ENCODE measurements around the gene TPPP. TPM values are rescaled to one million over a fixed set of nuclear protein-coding genes. Genes with fewer than 3 reads are reported as not detected.

TPPP gene
- total and polyA plus RNA-seq, 2 donors (not counting 1 experiment from before 2014, with no cell fraction given) = 0.06 TPM; not detected in 1

- H3K27ac ChIP-seq (ENCODE audit: low read length in 2 of 2) = no peak overlapping the region
- TF ChIP-seq EZH2 (IDR thresholded peaks at IDR 0.05; ENCODE audit: borderline replicate concordance, insufficient read depth, low read depth, low read length, poor library complexity, severe bottlenecking) = no peak
- no peak for TF ChIP-seq CTCF (IDR thresholded peaks at IDR 0.05)
- no peaks in the 10 kb centered on the region for H3K79me2 ChIP-seq (ENCODE audit: control insufficient read depth, insufficient read depth, low read length)
- POLR2A ChIA-PET = no interaction called here
- intact Hi-C loops (cut with micrococcal nuclease) = no loop called here
- peaks cover 0 to 34% of the 10 kb centered on the region in 2 experiments for H3K36me3 ChIP-seq (replicated peaks in 1 of 2; ENCODE audit: control extremely low read depth in 1 of 2, control insufficient read depth in 1 of 2, extremely low read depth in 1 of 2, insufficient read depth in 2 of 2, low read length in 1 of 2)
- CTCF ChIA-PET = interaction anchor here (0.5 kb wide), 1 partner anchor 323 kb away, joined by 3 read pairs; no protein-coding TSS in a partner anchor
- H4K20me1 ChIP-seq (ENCODE audit: control insufficient read depth, insufficient read depth, low read length, poor library complexity, severe bottlenecking) = no peaks in the 10 kb centered on the region
- H3K9ac ChIP-seq (ENCODE audit: low read length) = no peak overlapping the region
- H3K4me1 ChIP-seq (ENCODE audit: control insufficient read depth in 2 of 2, insufficient read depth in 2 of 2, low read length in 2 of 2) = peaks cover 10 to 16% of the 10 kb centered on the region in 2 donors
- DNase-seq (no peak), ATAC-seq (ENCODE audit: low read depth) (no peak)
- H3K4me3 ChIP-seq (ENCODE audit: control extremely low read depth in 1 of 5, extremely low read depth in 1 of 5, insufficient read depth in 1 of 5, low read depth in 2 of 5, low read length in 4 of 5) = no peak overlapping the region
- Mint-ChIP-seq H3K4me1 (peaks cover 17% of the 10 kb centered on the region), H3K27ac (no peak overlapping the region), H3K27me3 (no peaks in the 10 kb centered on the region), H3K9me3 (ENCODE audit: insufficient read depth) (no peaks in the 10 kb centered on the region), H3K4me3 (no peak overlapping the region)
- peaks cover 0 to 3% (median 0%) of the 10 kb centered on the region in 3 donors for H3K9me3 ChIP-seq (ENCODE audit: control extremely low read depth in 1 of 3, control insufficient read depth in 2 of 3, insufficient read depth in 1 of 3, low read length in 2 of 3)
- H3K27me3 ChIP-seq (replicated peaks in 1 of 4; ENCODE audit: control extremely low read depth in 1 of 4, control insufficient read depth in 3 of 4, insufficient read depth in 4 of 4, low read length in 3 of 4) = no peaks in the 10 kb centered on the region
- H2AFZ ChIP-seq (ENCODE audit: insufficient read depth, low read depth, low read length, poor library complexity, severe bottlenecking) = no peak overlapping the region
- H3K4me2 ChIP-seq (replicated peaks; ENCODE audit: low read depth, low read length, poor library complexity, severe bottlenecking) = no peak overlapping the region
- 94% methylated on average over 33 of the region's 35 CpGs for WGBS (ENCODE audit: insufficient coverage)
Measured at GRCh38 chr5:640461-641330, 52.5 kb downstream of the TPPP start.

- ChIA-PET CTCF (no interaction called here), POLR2A (no interaction called here)
- no peak overlapping the region for H3K4me2 ChIP-seq (replicated peaks; ENCODE audit: low read depth, low read length, poor library complexity, severe bottlenecking)
- no peaks in the 10 kb centered on the region for H3K79me2 ChIP-seq (ENCODE audit: control insufficient read depth, insufficient read depth, low read length)
- Mint-ChIP-seq H3K27ac (no peak overlapping the region), H3K27me3 (no peaks in the 10 kb centered on the region), H3K9me3 (ENCODE audit: insufficient read depth) (no peaks in the 10 kb centered on the region), H3K4me1 (peaks cover 15% of the 10 kb centered on the region), H3K4me3 (no peak overlapping the region)
- no peak overlapping the region for H3K9ac ChIP-seq (ENCODE audit: low read length)
- WGBS (ENCODE audit: insufficient coverage) = 92% methylated on average over 18 of the region's 20 CpGs
- H3K9me3 ChIP-seq (ENCODE audit: control extremely low read depth in 1 of 3, control insufficient read depth in 2 of 3, insufficient read depth in 1 of 3, low read length in 2 of 3) = peaks cover 0 to 11% (median 0%) of the 10 kb centered on the region in 3 donors
- H3K36me3 ChIP-seq (replicated peaks in 1 of 2; ENCODE audit: control extremely low read depth in 1 of 2, control insufficient read depth in 1 of 2, extremely low read depth in 1 of 2, insufficient read depth in 2 of 2, low read length in 1 of 2) = peaks cover 0 to 38% of the 10 kb centered on the region in 2 experiments
- H4K20me1 ChIP-seq (ENCODE audit: control insufficient read depth, insufficient read depth, low read length, poor library complexity, severe bottlenecking) = no peaks in the 10 kb centered on the region
- H3K27ac ChIP-seq (ENCODE audit: low read length in 2 of 2) = no peak overlapping the region
- no peaks in the 10 kb centered on the region for H3K27me3 ChIP-seq (replicated peaks in 1 of 4; ENCODE audit: control extremely low read depth in 1 of 4, control insufficient read depth in 3 of 4, insufficient read depth in 4 of 4, low read length in 3 of 4)
- intact Hi-C loops (cut with micrococcal nuclease) = no loop called here
- peaks cover 10 to 14% of the 10 kb centered on the region in 2 donors for H3K4me1 ChIP-seq (ENCODE audit: control insufficient read depth in 2 of 2, insufficient read depth in 2 of 2, low read length in 2 of 2)
- H3K4me3 ChIP-seq (ENCODE audit: control extremely low read depth in 1 of 5, extremely low read depth in 1 of 5, insufficient read depth in 1 of 5, low read depth in 2 of 5, low read length in 4 of 5) = no peak overlapping the region
- TF ChIP-seq EZH2 (IDR thresholded peaks at IDR 0.05; ENCODE audit: borderline replicate concordance, insufficient read depth, low read depth, low read length, poor library complexity, severe bottlenecking) (no peak), CTCF (IDR thresholded peaks at IDR 0.05) (no peak)
- no peak overlapping the region for H2AFZ ChIP-seq (ENCODE audit: insufficient read depth, low read depth, low read length, poor library complexity, severe bottlenecking)
- ATAC-seq (ENCODE audit: low read depth) (no peak), DNase-seq (no peak)
Measured at GRCh38 chr5:639584-640213, 53.5 kb downstream of the TPPP start.

Data from B cell (primary cell).